K562 (cell line): Measurements from ENCODE around the gene SMYD1. TPM values are rescaled to one million over a fixed set of nuclear protein-coding genes. Genes with fewer than 3 reads are reported as not detected.

Experiments used
- CBFA2T3 ChIP-seq: fragments of 450-650 bp; IDR thresholded peaks from 2 replicates; pipeline ENCODE4 v1.6.1; 2017
- CGGBP1 ChIP-seq: fragments of 250-450 bp; sonication (Bioruptor Pico); IDR thresholded peaks from 2 replicates; pipeline ENCODE4 v1.9.0; 2021; ENCODE audit warnings: mild to moderate bottlenecking
- CHD7 ChIP-seq: fragments of 200-600 bp; sonication (generic); IDR thresholded peaks from one replicate; pipeline ENCODE4 v1.6.1; 2012; ENCODE audit warnings: mild to moderate bottlenecking, low read depth, low read length, inconsistent platforms
- EP300 ChIP-seq: IDR thresholded peaks from 2 replicates; pipeline ENCODE4 v1.6.1; 2012; ENCODE audit warnings: low read length, improper control_type of control experiment
- ESRRB ChIP-seq: fragments of 250-450 bp; sonication (Bioruptor Pico); IDR thresholded peaks from 2 replicates; pipeline ENCODE4 v1.5.0; 2020; ENCODE audit warnings: mild to moderate bottlenecking, moderate library complexity, borderline replicate concordance
- FUS ChIP-seq: fragments of 200-400 bp; formaldehyde crosslinking; optimal IDR thresholded peaks from 2 replicates; pipeline ENCODE3; 2017; ENCODE audit warnings: low read depth, low read length
- HCFC1 ChIP-seq: IDR thresholded peaks from 2 replicates; pipeline ENCODE4 v1.6.1; 2012; ENCODE audit warnings: low read depth, low read length, improper control_type of control experiment
- MAFG ChIP-seq: fragments of 450-650 bp; conservative IDR thresholded peaks from 2 replicates; pipeline ENCODE4 v1.6.1; 2016; ENCODE audit warnings: missing genetic modification characterization, missing compliant biosample characterization
- NR1H2 ChIP-seq: sonication (generic); formaldehyde crosslinking; IDR thresholded peaks from 2 replicates; pipeline ENCODE4 v1.4.0; 2020; ENCODE audit warnings: mild to moderate bottlenecking, missing genetic modification reagents
- POLR2AphosphoS2 ChIP-seq: IDR thresholded peaks from 2 replicates; pipeline ENCODE4 v1.6.1; 2012; ENCODE audit warnings: low read length, improper control_type of control experiment
- PYGO2 ChIP-seq: fragments of 450-650 bp; IDR thresholded peaks from 2 replicates; pipeline ENCODE4 v1.6.1; 2016; ENCODE audit warnings: mild to moderate bottlenecking, missing genetic modification characterization, moderate library complexity, missing compliant biosample characterization
- SNIP1 ChIP-seq: fragments of 450-650 bp; IDR thresholded peaks from 2 replicates; pipeline ENCODE4 v1.7.1; 2017; ENCODE audit warnings: low read depth, mild to moderate bottlenecking
- SRSF3 ChIP-seq: fragments of 200-400 bp; formaldehyde crosslinking; IDR thresholded peaks from 2 replicates; pipeline ENCODE4 v1.6.1; 2016; ENCODE audit warnings: mild to moderate bottlenecking, low read length, moderate library complexity; ENCODE audit not compliant: insufficient read depth
- TFAM ChIP-seq: fragments of 250-450 bp; sonication (Bioruptor Pico); conservative IDR thresholded peaks from 2 replicates; pipeline ENCODE4 v1.5.0; 2021; ENCODE audit warnings: mild to moderate bottlenecking, moderate library complexity
- TRIM24 ChIP-seq, 2 experiments: fragments of 450-650 bp; IDR thresholded peaks; 2 replicates each; pipeline ENCODE4 v1.6.1; 2016
- ZC3H11A ChIP-seq: IDR thresholded peaks from 2 replicates; pipeline ENCODE4 v1.6.1; 2012; ENCODE audit warnings: low read depth, low read length, improper control_type of control experiment
- ZNF124 ChIP-seq: sonication (generic); formaldehyde crosslinking; IDR thresholded peaks from 2 replicates; pipeline ENCODE4 v1.8.1; 2022; ENCODE audit warnings: missing genetic modification reagents
- ZNF146 ChIP-seq: IDR thresholded peaks from one replicate; pipeline ENCODE4 v1.6.1; 2018; ENCODE audit warnings: missing compliant biosample characterization; ENCODE audit not compliant: unreplicated experiment
- ZNF740 ChIP-seq, 3 experiments: fragments of 200-800 bp in 1 of 3; sonication (Bioruptor generic) in 1 of 3; sonication (generic) in 1 of 3; formaldehyde crosslinking in 1 of 3; IDR thresholded peaks; 2 replicates each; pipeline versions ENCODE4 v1.6.1 to v1.8.0; 2016 to 2022; ENCODE audit warnings: mild to moderate bottlenecking in 2 of 3, missing compliant biosample characterization in 2 of 3, missing genetic modification characterization in 2 of 3, missing genetic modification reagents in 1 of 3
- polyA plus RNA-seq, 8 experiments: library from polyadenylated mRNA; depleted of rRNA in 4 of 8; stranded (reverse) in 5 of 8; unstranded in 3 of 8; fragments of >200 nt; fragmentation: Nextera tagmentation in 2 of 8; fragmentation: Illumina TruSeq in 1 of 8; extraction: Ambion mirVana in 2 of 8; extraction: Trizol in 1 of 8; gene quantifications; 2 replicates each; pipeline versions ENCODE4 v1.2.1 to v1.2.3, GENCODE V29; 2011 to 2014; ENCODE audit warnings: inconsistent platforms in 1 of 8, missing spikeins in 1 of 8
- total RNA-seq, 7 experiments: library from RNA; depleted of rRNA in 6 of 7; stranded (reverse); fragments of >200 nt in 6 of 7; fragmentation: Illumina TruSeq in 2 of 7; extraction: Trizol in 2 of 7; gene quantifications; 2 replicates each; pipeline versions ENCODE4 v1.2.1 to v1.2.3, GENCODE V29; 2011 to 2021; ENCODE audit warnings: low replicate concordance in 1 of 7

The SMYD1 gene
- total and polyA plus RNA-seq, 9 of the 15 experiments (the other 6 are each of a cell fraction or from before 2014, with no cell fraction given) = not detected

GRCh38 chr2:88057437-88057844 lies 10.2 kb upstream of the SMYD1 start (continued):
- TF ChIP-seq CHD7 (no peak), TRIM24 (IDR thresholded peaks at IDR 0.05) (peak; percentile 49 to 76; a peak in 3 of 4 replicates), CBFA2T3 (peak; percentile 85), SNIP1 (no peak), HCFC1 (no peak), ZNF740 (CRISPR knock-in tag; IDR thresholded peaks at IDR 0.05) (no peak), ZNF740 (tag; IDR thresholded peaks at IDR 0.05) (no peak), EP300 (peak; percentile 88), ZC3H11A (no peak), FUS (no peak), SRSF3 (no peak), TFAM (CRISPR knock-in tag) (no peak), ZNF146 (CRISPR knock-in tag) (no peak), POLR2AphosphoS2 (no peak), ESRRB (no peak), ZNF124 (CRISPR knock-in tag) (no peak), NR1H2 (CRISPR knock-in tag) (no peak), CGGBP1 (CRISPR knock-in tag) (no peak), PYGO2 (tag) (no peak), MAFG (tag) (peak; percentile 65)
